GM18870 (cell line): Measurements from ENCODE around the gene ARSG.
A peak's percentile ranks its signal among the peaks of the same experiment; 100 is the strongest.
"Not testable (repeated sequence)": the region's sequence is repeated elsewhere in the genome, so short reads cannot be mapped to it uniquely, and the experiment has no call there.

Experiments used
- ATAC-seq: cut with Tn5 transposase; IDR thresholded peaks from one replicate; pipeline ENCODE4 v1.9.1; 2021; ENCODE audit warnings: moderate library complexity; ENCODE audit not compliant: unreplicated experiment

Gene ARSG

DNA sequence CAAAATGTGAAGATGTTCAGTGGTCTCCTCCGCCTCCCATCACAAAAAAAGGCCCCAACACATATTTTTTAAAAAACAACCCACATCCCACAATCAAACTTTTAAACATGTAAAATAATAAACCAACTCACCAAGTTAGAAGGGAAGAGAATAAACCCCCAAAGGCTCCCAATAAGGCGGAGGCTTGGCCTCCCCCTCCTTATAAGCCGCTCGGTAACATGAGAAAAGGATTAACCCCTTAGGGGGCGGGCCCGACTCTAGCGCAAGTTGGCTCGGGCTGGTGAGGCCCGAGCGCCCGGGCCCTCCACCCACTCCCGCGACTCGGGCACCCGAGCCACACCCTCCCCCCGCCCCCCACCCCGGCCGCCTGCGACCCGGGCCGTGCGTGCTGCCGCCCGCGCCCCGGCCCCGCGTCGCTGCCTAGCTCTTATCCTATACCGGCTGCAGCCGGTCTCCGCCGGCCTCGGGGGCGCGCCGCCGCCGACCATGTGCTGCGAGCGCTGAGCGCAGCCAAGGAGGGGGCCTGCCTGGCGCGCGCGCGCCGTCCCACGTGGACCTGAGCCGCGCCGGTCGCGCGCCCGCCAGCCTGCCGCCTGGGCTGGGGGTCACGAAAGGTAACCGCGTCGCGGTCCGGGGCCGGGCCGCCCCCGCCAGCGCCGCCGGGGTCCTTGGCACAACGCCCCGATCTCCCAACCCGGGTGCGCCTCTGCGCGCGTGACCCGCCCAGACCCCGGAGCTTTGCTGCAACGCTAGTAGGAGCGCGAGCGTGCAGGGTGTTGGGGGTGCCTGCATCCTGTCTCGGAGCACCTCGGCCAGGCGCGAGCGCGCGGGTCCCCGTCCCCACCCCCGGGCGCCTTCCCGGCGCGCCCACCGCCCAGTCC lies at the start of gene ARSG, which contains the start of gene SLC16A6:
Gene ARSG, plus strand, starts transcription at position 541 of the 881 bp plus-strand sequence. CDS start 15,999 bp downstream, outside the sequence.
Gene SLC16A6, minus strand, starts transcription at position 173 of the 881 bp plus-strand sequence. CDS start 12,807 bp downstream, outside the sequence.
- ATAC-seq: peak; percentile 30

DNA sequence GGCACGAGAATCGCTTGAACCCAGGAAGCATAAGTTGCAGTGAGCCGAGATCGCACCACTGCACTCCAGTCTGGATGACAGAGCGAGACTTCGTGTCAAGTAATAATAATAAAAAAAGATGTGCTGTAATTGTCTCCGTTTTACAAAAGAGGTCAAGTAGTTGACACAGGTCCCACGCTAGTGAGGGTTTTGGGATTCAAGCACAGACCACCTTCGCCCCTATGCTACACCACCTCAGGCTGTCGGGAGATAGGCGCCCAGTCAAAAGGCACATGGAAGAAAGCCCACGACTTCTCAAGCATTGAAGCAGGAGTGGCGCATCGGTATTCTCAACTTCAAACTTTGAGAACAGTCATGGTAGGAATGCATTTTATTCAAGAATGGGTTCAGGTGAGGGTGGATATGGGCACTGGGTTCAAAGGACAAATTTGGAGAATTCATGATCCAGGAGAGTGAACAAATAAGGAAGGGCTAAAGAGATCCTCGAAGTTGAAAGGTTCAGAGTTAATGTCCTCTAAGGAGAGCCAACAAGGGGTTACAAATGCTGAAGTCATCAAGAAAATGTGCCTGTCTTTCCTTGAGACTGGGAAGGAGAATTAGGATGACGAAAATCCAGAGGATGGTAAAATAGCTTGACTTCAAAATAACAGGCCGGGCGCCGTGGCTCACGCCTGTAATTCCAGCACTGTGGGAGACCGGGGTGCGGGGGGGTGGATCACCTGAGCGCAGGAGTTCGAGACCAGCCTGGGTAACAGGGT lies 44.8 kb upstream of the ARSG start:
- ATAC-seq: no peak

DNA sequence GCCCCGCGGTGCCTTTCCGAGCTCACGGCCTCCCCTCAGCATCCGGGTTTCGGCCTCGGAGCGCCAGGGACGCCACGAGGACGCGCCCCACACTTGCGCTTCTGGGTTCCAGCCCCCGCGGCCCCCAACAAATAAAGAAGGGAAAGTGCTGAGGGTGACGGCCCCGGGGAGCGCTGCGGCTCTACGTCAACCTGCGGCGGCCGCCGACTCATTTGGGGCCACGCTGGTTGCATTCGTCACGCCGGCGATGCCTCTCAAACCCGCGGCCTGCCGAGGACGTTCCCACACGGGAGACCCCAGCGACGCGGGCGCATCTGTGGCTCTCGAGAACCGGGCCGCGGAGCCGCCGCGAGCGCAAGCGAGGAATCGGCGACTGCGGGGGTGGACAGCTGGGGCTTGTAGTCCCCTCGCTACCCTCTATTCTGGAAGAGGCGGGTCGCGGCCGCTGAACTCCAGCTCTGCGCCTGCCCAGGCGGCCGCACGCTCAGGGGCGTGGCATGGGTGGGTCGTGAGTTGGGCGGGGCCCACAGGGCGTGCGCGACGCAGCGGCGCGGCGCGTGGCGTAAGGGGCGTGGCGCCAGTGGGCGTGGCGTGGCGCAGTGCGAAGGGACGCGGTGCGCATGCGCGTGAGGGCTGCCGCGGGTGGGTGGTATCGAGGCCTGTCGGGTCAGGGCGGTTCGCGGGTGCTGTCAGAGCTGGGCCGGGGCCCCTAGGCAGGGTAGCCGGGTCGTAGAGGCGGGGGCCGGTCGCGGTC lies 43.7 kb upstream of the ARSG start, which contains the start of gene AMZ2:
Gene AMZ2, plus strand, starts transcription at position 599 of the 754 bp plus-strand sequence. CDS start 2,145 bp downstream, outside the sequence.
- ATAC-seq: peak; percentile 73

DNA sequence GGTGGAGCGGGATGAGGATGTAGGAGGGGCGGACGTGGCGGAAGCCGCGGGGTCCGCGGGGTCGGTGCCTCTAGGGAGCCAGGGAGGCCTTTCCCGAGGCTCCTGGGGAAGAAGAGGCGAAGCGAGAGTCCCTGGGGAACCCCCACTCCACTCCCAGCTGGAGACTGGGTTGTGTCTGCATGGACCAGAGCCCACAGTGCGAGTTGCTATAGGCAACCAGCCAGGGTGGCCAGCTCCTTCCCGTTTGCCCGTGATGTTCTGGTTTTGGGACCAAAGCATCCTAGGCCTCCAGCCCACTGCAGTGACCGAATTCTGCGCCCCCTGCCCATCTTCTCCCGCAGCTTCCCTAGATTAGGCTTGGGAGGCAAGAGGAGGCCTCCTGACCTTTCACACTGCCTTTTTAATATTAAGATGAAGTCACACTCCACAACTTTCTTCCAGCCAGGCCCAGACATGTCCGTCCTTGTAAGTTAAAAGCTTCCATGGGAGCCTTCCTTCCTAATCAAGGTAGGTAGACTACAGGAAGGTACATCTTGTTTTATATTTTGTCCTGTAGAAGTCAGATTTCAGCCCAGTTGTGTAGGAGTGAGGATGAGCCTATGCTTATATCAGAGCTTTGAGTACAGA lies 43.0 kb upstream of the ARSG start:
- ATAC-seq: peak; percentile 27

DNA sequence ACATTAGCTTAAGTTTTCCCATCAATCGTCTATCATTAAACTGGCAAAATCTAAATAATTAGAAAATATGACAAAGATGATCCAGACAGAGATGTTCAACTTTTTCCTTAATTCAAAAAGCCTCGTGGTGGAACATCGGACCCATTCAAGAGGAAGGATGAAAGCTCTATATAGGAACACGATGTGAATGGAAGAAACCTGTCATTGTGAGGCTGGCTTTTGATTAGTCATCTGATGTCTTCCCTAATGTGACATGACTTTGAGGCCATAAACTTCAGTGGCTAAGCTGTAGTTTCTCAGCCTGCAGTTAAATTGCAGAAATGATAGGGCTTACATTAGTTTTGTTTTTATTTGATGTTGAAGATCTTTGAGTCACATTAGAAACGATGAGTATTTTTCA lies 42.4 kb upstream of the ARSG start:
- ATAC-seq: no peak

DNA sequence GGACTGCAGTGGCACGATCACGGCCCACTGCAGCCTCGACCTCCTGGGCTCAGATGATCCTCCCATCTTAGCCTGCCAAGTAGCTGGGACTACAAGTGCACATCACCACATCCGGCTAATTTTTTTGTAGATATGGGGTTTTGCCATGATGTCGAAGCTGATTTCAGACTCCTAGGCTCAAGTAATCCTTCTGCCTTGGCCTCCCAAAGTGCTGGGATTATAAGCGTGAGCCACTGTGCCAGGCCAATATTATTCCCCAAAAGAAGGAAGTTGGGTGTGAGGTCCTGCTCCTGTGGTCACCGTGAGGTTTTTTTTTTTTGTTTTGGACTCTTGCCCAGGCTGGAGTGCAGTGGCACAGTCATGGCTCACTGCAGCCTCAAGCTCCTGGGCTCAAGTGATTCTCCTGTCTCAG lies 41.9 kb upstream of the ARSG start:
- no peak for ATAC-seq

DNA sequence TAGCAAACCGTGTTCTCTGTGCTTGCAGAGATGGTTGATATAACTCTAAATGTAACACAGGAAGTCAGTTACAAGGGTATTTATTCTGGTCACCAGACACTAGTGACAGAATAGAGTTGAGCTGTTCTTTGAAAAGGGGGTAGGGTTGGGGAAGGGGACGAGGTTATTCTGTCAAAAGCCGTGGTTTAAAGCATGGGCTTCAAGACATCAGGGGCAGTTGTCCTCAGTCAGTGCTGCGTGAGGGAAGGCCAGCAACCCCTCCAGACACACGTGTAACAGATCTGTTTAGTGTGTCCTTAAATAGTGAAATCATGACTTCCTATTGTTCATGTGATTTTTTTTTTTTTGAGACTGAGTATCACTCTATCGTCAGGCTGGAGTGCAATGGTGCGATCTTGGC lies 37.9 kb upstream of the ARSG start:
- ATAC-seq: not testable (repeated sequence)

DNA sequence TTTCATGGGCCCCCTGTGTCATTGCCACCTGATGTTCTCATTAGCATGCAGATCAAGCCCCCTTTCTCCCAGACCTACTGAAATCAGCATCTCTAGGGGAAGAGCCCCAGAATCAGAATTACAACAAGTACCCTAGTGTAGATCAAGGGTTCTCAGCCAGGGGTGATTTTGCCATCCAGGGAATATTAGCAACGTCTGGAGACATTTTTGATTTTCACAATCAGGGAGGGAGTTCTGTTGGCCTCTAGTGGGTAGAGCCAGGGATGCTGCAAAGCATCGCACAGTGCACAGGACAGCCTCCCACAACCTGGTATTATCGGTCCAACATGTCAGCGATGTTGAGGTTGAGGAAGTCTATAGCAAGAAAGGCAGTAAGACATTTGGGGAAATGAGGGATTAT lies 36.1 kb upstream of the ARSG start:
- no peak for ATAC-seq

DNA sequence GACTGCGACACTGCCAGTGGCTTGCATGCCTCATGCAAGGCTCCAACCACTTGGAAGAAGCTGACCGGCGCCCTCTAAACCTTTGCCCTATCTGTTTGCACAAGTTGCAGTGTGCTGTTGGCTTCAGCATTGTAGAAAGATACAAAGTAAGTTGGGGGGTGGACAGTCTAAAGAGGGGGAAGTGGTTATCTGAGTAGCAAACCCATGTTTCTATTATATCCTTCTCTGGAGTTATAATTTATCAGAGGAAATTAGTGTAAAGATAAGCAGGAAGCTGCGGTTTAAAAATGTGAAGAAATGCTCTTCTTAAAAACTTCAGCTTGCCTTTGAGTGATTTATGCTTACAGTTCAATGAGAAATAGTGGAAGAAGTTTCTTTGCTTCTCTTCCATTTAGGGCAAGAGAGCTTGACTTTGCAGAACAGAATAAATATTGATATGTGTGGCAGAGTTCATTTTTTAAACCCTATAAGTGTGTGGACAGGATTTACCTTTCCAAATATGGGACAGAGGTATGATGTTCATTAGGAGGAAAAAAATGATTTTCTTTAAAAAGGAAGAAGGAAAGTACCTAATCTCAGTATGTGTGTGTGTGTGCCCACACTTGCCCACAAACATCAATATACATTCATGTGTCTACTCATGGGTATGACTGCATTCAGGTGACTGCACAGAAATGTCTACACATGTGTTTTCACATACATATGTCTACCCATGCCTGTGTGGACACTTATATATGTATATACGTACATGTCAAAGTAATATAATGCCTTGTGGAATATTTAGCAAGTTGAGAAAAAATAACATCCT lies 35.4 kb upstream of the ARSG start:
- no peak for ATAC-seq

DNA sequence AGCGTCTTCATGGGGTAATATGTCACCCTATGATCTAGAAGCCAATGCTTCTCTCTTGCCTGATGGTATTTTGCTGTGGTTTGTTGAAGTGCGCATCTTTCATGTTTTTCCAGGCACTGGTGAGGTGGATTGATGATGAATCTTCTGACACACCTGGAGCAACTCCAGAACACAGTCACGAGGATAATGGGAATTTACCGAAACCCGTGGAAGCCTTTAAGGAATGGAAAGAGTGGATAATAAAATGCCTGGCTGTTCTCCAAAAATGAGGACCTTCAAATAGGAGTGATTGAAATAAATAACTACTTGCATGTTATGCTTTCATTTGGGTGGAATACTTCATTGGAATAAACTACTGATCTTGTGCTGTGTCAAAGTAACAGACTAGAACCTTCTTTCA lies 34.6 kb upstream of the ARSG start:
- not testable (repeated sequence) for ATAC-seq

DNA sequence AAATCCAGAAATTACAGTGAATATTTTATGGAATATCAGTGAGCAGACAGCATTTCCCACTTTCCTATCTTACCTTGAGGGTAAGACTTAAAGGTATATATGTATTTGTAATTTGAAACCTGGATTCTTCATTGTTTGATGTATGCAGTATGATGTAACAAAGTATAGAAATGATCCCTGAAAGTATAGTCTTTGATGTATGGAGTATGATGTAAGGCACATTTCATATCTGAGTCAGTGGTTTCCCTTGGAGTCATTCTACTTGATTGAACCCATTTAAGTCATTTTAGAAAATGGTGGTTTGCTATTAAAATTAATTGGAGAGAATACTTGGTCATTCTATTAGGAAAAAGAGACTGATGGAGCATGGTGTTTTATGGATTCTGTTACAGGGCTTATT lies 33.4 kb upstream of the ARSG start:
- no peak for ATAC-seq

DNA sequence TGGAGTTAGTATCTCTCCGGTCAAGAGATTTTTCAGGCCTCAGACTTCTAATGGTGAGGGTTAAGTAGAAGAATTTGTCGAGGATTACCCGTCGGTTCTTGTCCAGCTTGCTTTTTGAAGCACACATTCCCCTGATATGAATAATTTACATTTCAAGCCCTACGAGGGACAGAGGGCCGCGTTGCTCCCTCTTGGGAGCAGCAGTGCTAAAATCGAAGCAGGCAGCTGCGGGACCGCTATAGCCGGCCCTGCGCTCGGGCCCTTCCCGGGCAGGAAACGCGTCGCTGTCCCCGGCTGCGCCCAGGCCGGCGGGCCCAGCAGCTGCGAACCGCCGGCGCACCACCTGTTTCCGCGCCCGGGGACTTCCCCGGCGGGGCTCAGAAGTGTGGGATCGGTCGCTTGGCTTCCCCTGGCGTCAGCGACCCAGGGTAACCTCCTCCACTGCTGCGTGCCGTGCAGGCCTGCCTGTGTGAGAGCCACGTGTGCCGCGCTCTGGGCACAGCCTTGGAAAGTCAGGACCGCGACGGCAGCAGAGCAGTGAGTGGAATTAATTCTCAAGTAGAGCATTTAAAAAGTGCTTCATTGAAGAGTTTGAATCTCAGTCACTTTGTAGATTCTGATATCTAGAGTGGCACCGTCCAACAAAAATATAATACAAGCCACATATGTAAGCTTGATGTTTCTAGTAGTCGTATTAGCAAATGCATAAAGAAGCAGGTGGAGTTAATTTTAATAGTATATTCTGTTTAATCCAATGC lies 32.2 kb upstream of the ARSG start:
- peak; percentile 50 for ATAC-seq

DNA sequence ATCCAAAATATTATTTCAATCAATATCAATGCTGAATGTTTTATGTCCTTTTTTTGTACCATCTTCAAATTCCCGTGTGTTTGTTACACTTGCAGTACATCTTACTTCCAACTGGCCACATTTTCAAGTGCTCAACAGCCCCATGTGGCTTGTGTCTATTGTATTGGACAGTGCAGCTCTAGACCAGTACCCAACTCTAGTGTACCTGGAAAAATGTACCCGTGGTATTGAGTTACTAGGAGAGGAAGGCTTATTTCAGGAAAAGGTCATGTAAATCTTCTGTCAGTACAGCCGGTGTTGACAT lies 31.7 kb upstream of the ARSG start:
- not testable (repeated sequence) for ATAC-seq

DNA sequence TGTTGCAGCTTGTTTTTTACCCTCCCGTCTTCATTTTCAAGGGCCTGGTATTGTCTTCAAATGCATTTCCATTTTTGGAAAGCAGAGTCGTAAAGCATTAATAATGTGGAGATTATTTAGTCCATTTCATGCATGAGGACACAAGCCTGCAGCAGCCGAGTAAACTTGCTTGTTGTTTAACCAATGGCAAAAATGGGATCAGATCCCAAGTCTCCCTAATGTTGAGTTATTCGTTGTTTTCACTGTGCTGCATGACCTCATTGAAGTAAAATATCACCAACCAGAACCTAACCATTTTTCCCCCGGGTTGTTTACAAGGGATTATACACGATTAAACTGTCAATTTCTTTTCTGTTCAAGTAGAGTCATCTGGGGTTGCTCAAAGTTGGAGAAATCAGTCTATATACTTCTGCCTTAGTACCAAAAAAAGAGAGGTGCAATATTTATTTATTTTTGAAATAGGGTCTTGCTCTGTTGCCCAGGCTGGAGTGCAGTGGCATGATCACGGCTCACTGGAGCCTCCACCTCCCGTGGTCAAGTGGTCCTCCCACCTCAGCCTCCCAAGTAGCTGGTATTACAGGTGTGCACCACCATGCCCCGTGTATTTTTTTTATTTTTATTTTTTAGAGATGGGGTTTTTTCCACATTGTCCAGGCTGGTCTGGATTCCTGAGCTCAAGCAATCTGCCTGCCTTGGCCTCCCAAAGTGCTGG lies 31.1 kb upstream of the ARSG start:
- ATAC-seq: no peak

DNA sequence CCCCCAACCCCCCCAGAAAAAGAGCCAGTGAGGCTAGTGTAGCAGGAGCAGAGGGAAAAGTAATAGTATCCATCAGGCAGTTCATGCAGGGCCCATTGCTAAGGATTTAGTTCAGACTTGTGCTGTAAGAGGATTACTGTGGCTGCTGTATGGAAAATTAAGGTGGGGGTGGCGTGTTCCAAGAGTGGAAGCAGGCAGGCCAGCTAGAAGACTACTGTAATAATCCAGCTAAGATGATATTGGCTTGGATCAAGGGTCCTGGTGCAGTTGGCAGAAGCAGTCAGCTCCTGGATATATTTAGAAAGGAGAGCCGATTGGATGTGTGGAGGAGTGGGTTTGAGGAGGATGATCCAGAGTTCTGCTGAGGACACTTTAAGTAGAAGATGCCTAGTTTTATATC lies 28.8 kb upstream of the ARSG start:
- ATAC-seq: not testable (repeated sequence)

DNA sequence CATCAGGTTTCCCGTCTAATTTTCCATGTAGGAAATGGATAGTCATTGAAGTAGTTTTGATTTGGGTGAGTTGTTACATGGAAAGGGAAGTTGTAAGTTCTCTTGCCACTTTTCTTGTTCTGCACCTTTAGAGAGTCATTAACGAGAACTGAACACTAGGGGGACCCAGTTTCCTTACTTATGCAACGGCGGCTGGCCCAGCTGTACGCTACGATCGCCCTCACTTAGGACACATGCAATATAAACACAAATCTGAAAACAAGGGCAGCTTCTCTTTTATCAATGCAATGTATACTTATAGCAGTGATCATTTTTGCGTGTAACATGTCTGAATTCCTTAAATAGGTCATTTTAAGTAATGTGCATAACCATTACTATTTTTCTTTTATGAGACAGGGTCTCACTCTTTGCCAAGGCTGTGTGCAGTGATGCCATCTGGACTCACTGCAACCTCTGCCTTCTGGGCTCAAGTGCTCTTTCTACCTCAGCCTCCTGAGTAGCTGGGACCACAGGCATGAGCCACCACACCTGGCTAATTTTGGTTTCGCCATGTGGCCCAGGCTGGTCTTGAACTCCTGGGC lies 28.1 kb upstream of the ARSG start:
- ATAC-seq: peak; percentile 44

DNA sequence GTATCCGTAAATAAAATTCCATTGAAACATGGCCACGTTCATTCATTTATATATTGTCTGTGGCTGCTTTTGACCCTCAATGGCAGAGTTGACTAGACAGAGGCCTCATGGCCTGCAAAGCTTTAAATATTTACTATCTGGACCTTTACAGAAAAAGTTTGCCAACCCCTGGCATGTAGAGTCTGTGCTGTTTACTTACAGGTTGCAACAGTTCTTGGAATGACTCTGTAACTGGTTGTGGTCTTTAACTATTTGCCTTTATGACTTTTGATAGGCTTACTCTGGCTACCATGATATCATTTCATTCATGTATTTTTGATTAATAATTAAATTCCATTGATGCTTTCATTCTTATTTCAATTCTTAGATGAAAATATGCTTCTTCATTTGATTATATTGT lies 25.5 kb upstream of the ARSG start:
- not testable (repeated sequence) for ATAC-seq

DNA sequence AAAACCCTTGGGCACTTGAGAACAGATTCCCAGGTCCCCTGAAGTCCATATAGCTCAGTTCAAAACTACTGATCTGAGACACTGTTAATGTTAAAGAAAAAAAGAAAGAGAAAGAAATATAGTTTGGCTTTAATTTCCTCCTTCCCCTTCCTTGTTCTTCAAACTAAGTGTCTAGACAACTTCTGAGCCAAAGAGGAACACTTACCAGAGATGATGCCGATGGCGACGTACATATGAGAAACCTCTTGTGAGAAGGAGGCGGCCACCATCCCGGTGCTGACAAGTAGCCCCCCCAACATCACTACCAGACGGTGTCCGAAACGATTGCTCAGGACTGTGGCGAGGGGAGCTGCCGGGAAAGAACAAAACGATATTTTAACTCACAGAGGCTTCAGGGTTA lies 17.6 kb upstream of the ARSG start:
- ATAC-seq: no peak
